Mammary epithelial cell (primary cell): ENCODE results near the gene ELMO3.

ENCODE experiments used
- CTCF ChIP-seq, 2 donors: IDR thresholded peaks in 1 of 2; conservative IDR thresholded peaks in 1 of 2; 2 replicates each; pipeline ENCODE4 v1.5.1; 2011 to 2012; ENCODE audit warnings: inconsistent platforms in 2 of 2, low read length in 2 of 2, mild to moderate bottlenecking in 2 of 2, control low read depth in 1 of 2, low read depth in 1 of 2; ENCODE audit not compliant: insufficient read depth in 1 of 2; ENCODE audit errors: extremely low read depth in 1 of 2
- EZH2 ChIP-seq: IDR thresholded peaks from 2 replicates; pipeline ENCODE4 v1.6.1; 2012; ENCODE audit warnings: low read length, inconsistent platforms, borderline replicate concordance

GRCh38 chr16:67191411-67191994 lies 7.4 kb upstream of the ELMO3 start:
- no peak for TF ChIP-seq CTCF (conservative IDR thresholded peaks at IDR 0.05 in 1 of 2, IDR thresholded peaks at IDR 0.05 in 1 of 2; ENCODE audit: extremely low read depth in 1 of 2, insufficient read depth in 1 of 2, low read depth in 1 of 2, low read length in 2 of 2)
- no peak for TF ChIP-seq EZH2
